K562 (cell line): ENCODE results near the gene COL1A1. TPM values are rescaled to one million over a fixed set of nuclear protein-coding genes. Genes with fewer than 3 reads are reported as not detected.

Source experiments
- ATAC-seq: fragments of 200-7000 bp; cut with Tn5 transposase; 3 replicates; pipeline ENCODE4 v1.9.1; 2020; ENCODE audit warnings: moderate library complexity
- BruUV-seq: library from RNA; stranded (reverse); fragments of 400-500 nt; replicated peaks from 2 replicates; lab custom pipeline; 2021; lab: Mats Ljungman, UMichigan
- CTCF ChIA-PET: fragments of 300-600 bp; formaldehyde crosslinking; extraction: SDS; loops from one replicate; lab custom pipeline; 2021; ENCODE audit warnings: low intra/inter-chr PET ratio; lab: Yijun Ruan, JAX
- POLR2A ChIA-PET: fragments of 300-600, 350-650 bp; sonication (Branson Sonifier 250); formaldehyde crosslinking; extraction: SDS; loops from one replicate; lab custom pipeline; 2021; ENCODE audit warnings: antibody characterized with exemption, inconsistent platforms; lab: Yijun Ruan, JAX
- DNase-seq, 4 experiments: peaks; one replicate each; pipeline versions ENCODE4 v3.0.0 to v3.0.0-alpha.2; 2011 to 2018; ENCODE audit warnings: low spot score in 3 of 4, mixed read lengths in 3 of 4; ENCODE audit errors: extremely low read depth in 1 of 4
- FAIRE-seq: peaks from 2 replicates; lab custom pipeline; 2011; peaks lifted over from hg19 to GRCh38; lab: Jason Lieb, UNC
- H2AFZ ChIP-seq: 2 replicates; pipeline ENCODE4 v1.6.0; 2011; ENCODE audit warnings: low read depth, low read length, control low read depth, inconsistent platforms
- H3K27ac ChIP-seq: fragments of 200-600 bp; 3 replicates; pipeline ENCODE4 v1.8.0; 2011; ENCODE audit warnings: low read depth, mild to moderate bottlenecking, control low read depth, inconsistent platforms, low read length, moderate library complexity, mixed read lengths; ENCODE audit errors: extremely low read depth
- H3K27me3 ChIP-seq, 2 experiments: fragments of 300-600 bp in 1 of 2; 2 replicates in 1 of 2; 3 replicates in 1 of 2; pipeline versions ENCODE4 v1.6.0 to v1.8.0; 2011; ENCODE audit warnings: inconsistent platforms in 2 of 2, low read length in 2 of 2, mild to moderate bottlenecking in 1 of 2, mixed read lengths in 1 of 2, moderate library complexity in 1 of 2; ENCODE audit not compliant: control insufficient read depth in 2 of 2, insufficient read depth in 2 of 2
- H3K36me3 ChIP-seq: fragments of 300-600 bp; 3 replicates; pipeline ENCODE4 v1.8.0; 2011; ENCODE audit warnings: mild to moderate bottlenecking, low read length, inconsistent platforms; ENCODE audit not compliant: control insufficient read depth, insufficient read depth
- H3K4me1 ChIP-seq, 2 experiments: fragments of 200-600 bp in 1 of 2; replicated peaks in 1 of 2; 2 replicates in 1 of 2; 3 replicates in 1 of 2; pipeline versions ENCODE4 v1.5.1 to v1.8.0; 2011; ENCODE audit warnings: inconsistent platforms in 2 of 2, low read length in 2 of 2, mild to moderate bottlenecking in 1 of 2, mixed read lengths in 1 of 2, moderate library complexity in 1 of 2; ENCODE audit not compliant: control insufficient read depth in 2 of 2, insufficient read depth in 2 of 2
- H3K4me2 ChIP-seq: 2 replicates; pipeline ENCODE4 v1.6.1; 2011; ENCODE audit warnings: low read length, control low read depth, inconsistent platforms, mixed read lengths; ENCODE audit not compliant: insufficient read depth
- H3K4me3 ChIP-seq: fragments of 200-600 bp; sonication (generic), shearing (Covaris generic); 2 replicates; pipeline ENCODE4 v1.5.1; 2016; ENCODE audit warnings: control low read depth, inconsistent platforms
- H3K79me2 ChIP-seq: fragments of 200-600 bp; 3 replicates; pipeline ENCODE4 v1.8.0; 2011; ENCODE audit warnings: low read length, inconsistent platforms; ENCODE audit not compliant: control insufficient read depth, insufficient read depth
- H3K9ac ChIP-seq, 2 experiments: 2 replicates each; pipeline versions ENCODE4 v1.6.0 to v1.6.1; 2011; ENCODE audit warnings: low read depth in 2 of 2, low read length in 2 of 2, control low read depth in 1 of 2, inconsistent platforms in 1 of 2, mild to moderate bottlenecking in 1 of 2, mixed read lengths in 1 of 2; ENCODE audit not compliant: insufficient read depth in 1 of 2
- H3K9me1 ChIP-seq: one replicate; pipeline ENCODE4 v1.6.0; 2011; ENCODE audit warnings: inconsistent platforms, mild to moderate bottlenecking, low read length, moderate library complexity; ENCODE audit not compliant: control insufficient read depth, insufficient read depth
- H3K9me3 ChIP-seq: replicated peaks from 2 replicates; pipeline ENCODE4 v1.5.1; 2011; ENCODE audit warnings: low read depth, low read length, inconsistent platforms; ENCODE audit not compliant: control insufficient read depth, insufficient read depth
- H4K20me1 ChIP-seq: replicated peaks from 2 replicates; pipeline ENCODE4 v1.6.1; 2011; ENCODE audit warnings: low read length, inconsistent platforms, mixed read lengths; ENCODE audit not compliant: control insufficient read depth, insufficient read depth
- ATF1 ChIP-seq, 2 experiments: fragments of 450-650 bp in 1 of 2; IDR thresholded peaks; 2 replicates each; pipeline ENCODE4 v1.6.1; 2016; ENCODE audit warnings: missing compliant biosample characterization in 1 of 2, missing genetic modification characterization in 1 of 2
- GABPB2 ChIP-seq: fragments of 250-450 bp; sonication (Bioruptor Pico); conservative IDR thresholded peaks from 2 replicates; pipeline ENCODE4 v1.5.1; 2021; ENCODE audit warnings: mild to moderate bottlenecking
- GATAD2A ChIP-seq: fragments of 450-650 bp; IDR thresholded peaks from 2 replicates; pipeline ENCODE4 v1.6.1; 2017
- HDAC6 ChIP-seq: IDR thresholded peaks from 2 replicates; pipeline ENCODE4 v1.6.1; 2012; ENCODE audit warnings: low read depth, mild to moderate bottlenecking, control low read depth, inconsistent platforms, low read length, moderate library complexity
- JUND ChIP-seq, 2 experiments: IDR thresholded peaks; 2 replicates in 1 of 2; 3 replicates in 1 of 2; pipeline ENCODE4 v1.6.1; 2011; ENCODE audit warnings: borderline replicate concordance in 2 of 2, low read depth in 2 of 2, low read length in 2 of 2, improper control_type of control experiment in 1 of 2, missing biosample characterization in 1 of 2, missing genetic modification characterization in 1 of 2, missing genetic modification reagents in 1 of 2
- LARP7 ChIP-seq: fragments of 450-650 bp; IDR thresholded peaks from 2 replicates; pipeline ENCODE4 v1.6.1; 2016
- MEIS2 ChIP-seq: fragments of 450-650 bp; IDR thresholded peaks from 2 replicates; pipeline ENCODE4 v1.6.1; 2014; ENCODE audit warnings: mild to moderate bottlenecking; ENCODE audit not compliant: partially characterized antibody
- POLR2H ChIP-seq: IDR thresholded peaks from 2 replicates; pipeline ENCODE4 v1.6.1; 2016; ENCODE audit warnings: missing genetic modification characterization, low read depth, mild to moderate bottlenecking, control low read depth, missing compliant biosample characterization, moderate library complexity
- RBM14 ChIP-seq: fragments of 200-400 bp; formaldehyde crosslinking; IDR thresholded peaks from 2 replicates; pipeline ENCODE4 v1.6.1; 2018; ENCODE audit warnings: low read depth, mild to moderate bottlenecking, low read length, moderate library complexity, borderline replicate concordance; ENCODE audit not compliant: insufficient read depth
- RBM34 ChIP-seq: fragments of 200-400 bp; formaldehyde crosslinking; IDR thresholded peaks from 2 replicates; pipeline ENCODE4 v1.6.1; 2018; ENCODE audit warnings: low read length, borderline replicate concordance; ENCODE audit not compliant: insufficient read depth
- RREB1 ChIP-seq: fragments of 250-450 bp; sonication (Bioruptor Pico); IDR thresholded peaks from 2 replicates; pipeline ENCODE4 v1.4.0; 2020
- ZBTB49 ChIP-seq: sonication (generic); formaldehyde crosslinking; IDR thresholded peaks from 2 replicates; pipeline ENCODE4 v1.8.0; 2022; ENCODE audit warnings: missing genetic modification reagents, mild to moderate bottlenecking, borderline replicate concordance
- ZNF143 ChIP-seq: sonication (generic); formaldehyde crosslinking; IDR thresholded peaks from 2 replicates; pipeline ENCODE4 v1.9.0; 2022; ENCODE audit warnings: mild to moderate bottlenecking, missing genetic modification reagents
- ZNF239 ChIP-seq: fragments of 250-450 bp; sonication (Bioruptor Pico); IDR thresholded peaks from 2 replicates; pipeline ENCODE4 v1.4.0; 2020; ENCODE audit warnings: mild to moderate bottlenecking
- ZZZ3 ChIP-seq: fragments of 450-650 bp; IDR thresholded peaks from 2 replicates; pipeline ENCODE4 v1.6.1; 2016; ENCODE audit warnings: antibody characterized with exemption, mild to moderate bottlenecking, moderate library complexity
- WGBS: fragments of 100-300 bp; shearing (Covaris generic); methylation state at CpG from one replicate; pipeline ENCODE4 v1.1.6; 2016; ENCODE audit warnings: low coverage, mixed read lengths; ENCODE audit not compliant: insufficient coverage; ENCODE audit errors: missing lambda C conversion rate; 5-methylcytosine and 5-hydroxymethylcytosine counted together
- in situ Hi-C: fragments of 300-500 bp; cut with MboI; formaldehyde crosslinking; loops from 4 replicates; pipeline ENCODE4 v1.15.0; 2018; ENCODE audit warnings: inconsistent platforms, mixed read lengths
- intact Hi-C: fragments of 100-400 bp; cut with micrococcal nuclease; formaldehyde crosslinking; loops from 2 replicates; pipeline ENCODE4 v1.14.2; 2022
- polyA plus RNA-seq, 8 experiments: library from polyadenylated mRNA; depleted of rRNA in 4 of 8; stranded (reverse) in 5 of 8; unstranded in 3 of 8; fragments of >200 nt; fragmentation: Nextera tagmentation in 2 of 8; fragmentation: Illumina TruSeq in 1 of 8; extraction: Ambion mirVana in 2 of 8; extraction: Trizol in 1 of 8; gene quantifications; 2 replicates each; pipeline versions ENCODE4 v1.2.1 to v1.2.3, GENCODE V29; 2011 to 2014; ENCODE audit warnings: inconsistent platforms in 1 of 8, missing spikeins in 1 of 8
- total RNA-seq, 7 experiments: library from RNA; depleted of rRNA in 6 of 7; stranded (reverse); fragments of >200 nt in 6 of 7; fragmentation: Illumina TruSeq in 2 of 7; extraction: Trizol in 2 of 7; gene quantifications; 2 replicates each; pipeline versions ENCODE4 v1.2.1 to v1.2.3, GENCODE V29; 2011 to 2021; ENCODE audit warnings: low replicate concordance in 1 of 7

COL1A1 gene
- total and polyA plus RNA-seq, 9 of the 15 experiments (the other 6 are each of a cell fraction or from before 2014, with no cell fraction given) = 0.04 to 3.4 (median 0.18) TPM

GRCh38 chr17:50239937-50240336 lies 38.5 kb upstream of the COL1A1 start:
- FAIRE-seq (no peak), ATAC-seq (no peak), DNase-seq (no peak)
- BruUV-seq = no TSS peak
- H3K9me3 ChIP-seq = no peaks in the 10 kb centered on the region
- H3K36me3 ChIP-seq = no peaks in the 10 kb centered on the region
- no peak overlapping the region for H3K27ac ChIP-seq
- intact Hi-C loops (no loop called here), in situ Hi-C loops (no loop called here)
- H3K79me2 ChIP-seq = no peaks in the 10 kb centered on the region
- H3K4me2 ChIP-seq = no peak overlapping the region
- no peak overlapping the region for H2AFZ ChIP-seq
- H3K27me3 ChIP-seq = peaks cover 3 to 4% of the 10 kb centered on the region in 2 experiments; a peak in 2 of 5 replicates
- H3K4me3 ChIP-seq = no peak overlapping the region
- H4K20me1 ChIP-seq = no peaks in the 10 kb centered on the region; the same call in 1 of the 2 replicates
- ChIA-PET POLR2A (interaction anchor here (0.6 kb wide), 1 partner anchor 25 kb away, joined by 4 read pairs; no protein-coding TSS in a partner anchor), CTCF (no interaction called here)
- 1% methylated on average over 4 of the region's 4 CpGs for WGBS
- H3K4me1 ChIP-seq = no peaks in the 10 kb centered on the region
- no peak overlapping the region for H3K9ac ChIP-seq
- no peaks in the 10 kb centered on the region for H3K9me1 ChIP-seq
- peak; percentile 86 for TF ChIP-seq MEIS2
- TF ChIP-seq ZNF239 (CRISPR knock-in tag) = no peak
- TF ChIP-seq JUND (IDR thresholded peaks at IDR 0.05; ENCODE audit: borderline replicate concordance, low read depth, low read length) = no peak
- TF ChIP-seq JUND (tag; IDR thresholded peaks at IDR 0.05; ENCODE audit: borderline replicate concordance, low read depth, low read length) = no peak
- TF ChIP-seq ZBTB49 = no peak
- TF ChIP-seq LARP7 = no peak
- TF ChIP-seq POLR2H (tag) = no peak
- TF ChIP-seq ZZZ3 = no peak
- TF ChIP-seq GATAD2A = no peak
- TF ChIP-seq GABPB2 = no peak
- TF ChIP-seq HDAC6 = no peak
- TF ChIP-seq ZNF143 (CRISPR knock-in tag) = no peak
- TF ChIP-seq RREB1 = no peak
- TF ChIP-seq ATF1 (CRISPR knock-in tag; IDR thresholded peaks at IDR 0.05) = no peak
- no peak for TF ChIP-seq ATF1 (tag; IDR thresholded peaks at IDR 0.05)
- TF ChIP-seq RBM14 = no peak
- TF ChIP-seq RBM34 = no peak
